Measurements from ENCODE around the gene TINAGL1.

DNA sequence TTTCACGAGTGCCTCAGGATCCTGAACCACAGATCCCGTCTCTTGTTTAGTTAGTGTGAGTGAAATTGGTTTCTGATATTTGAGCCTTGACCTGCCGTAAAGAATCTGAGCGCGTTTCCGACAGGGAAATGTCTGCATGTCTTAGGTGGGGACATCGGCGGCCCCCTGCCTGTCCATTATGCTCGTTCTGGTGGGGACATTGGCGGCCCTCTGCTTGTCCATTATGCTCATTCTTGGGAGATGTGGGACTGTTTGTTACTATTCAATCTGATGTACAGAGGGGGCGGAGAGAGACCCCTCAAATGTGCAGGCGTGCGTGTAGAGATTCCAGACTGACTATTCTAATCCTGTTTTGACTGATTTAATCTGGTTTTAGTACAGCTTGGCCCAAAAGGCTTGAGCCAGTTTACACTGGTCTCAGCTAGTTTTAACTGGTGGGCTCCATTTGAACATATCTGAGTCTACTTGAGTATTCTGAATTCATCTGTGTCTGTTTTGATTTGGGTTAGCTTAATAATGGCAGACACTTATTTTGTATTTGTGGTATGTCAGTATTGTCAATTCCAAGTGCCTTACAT lies 6.6 kb upstream of the TINAGL1 start:
- TF ChIP-seq, protein P1, sequence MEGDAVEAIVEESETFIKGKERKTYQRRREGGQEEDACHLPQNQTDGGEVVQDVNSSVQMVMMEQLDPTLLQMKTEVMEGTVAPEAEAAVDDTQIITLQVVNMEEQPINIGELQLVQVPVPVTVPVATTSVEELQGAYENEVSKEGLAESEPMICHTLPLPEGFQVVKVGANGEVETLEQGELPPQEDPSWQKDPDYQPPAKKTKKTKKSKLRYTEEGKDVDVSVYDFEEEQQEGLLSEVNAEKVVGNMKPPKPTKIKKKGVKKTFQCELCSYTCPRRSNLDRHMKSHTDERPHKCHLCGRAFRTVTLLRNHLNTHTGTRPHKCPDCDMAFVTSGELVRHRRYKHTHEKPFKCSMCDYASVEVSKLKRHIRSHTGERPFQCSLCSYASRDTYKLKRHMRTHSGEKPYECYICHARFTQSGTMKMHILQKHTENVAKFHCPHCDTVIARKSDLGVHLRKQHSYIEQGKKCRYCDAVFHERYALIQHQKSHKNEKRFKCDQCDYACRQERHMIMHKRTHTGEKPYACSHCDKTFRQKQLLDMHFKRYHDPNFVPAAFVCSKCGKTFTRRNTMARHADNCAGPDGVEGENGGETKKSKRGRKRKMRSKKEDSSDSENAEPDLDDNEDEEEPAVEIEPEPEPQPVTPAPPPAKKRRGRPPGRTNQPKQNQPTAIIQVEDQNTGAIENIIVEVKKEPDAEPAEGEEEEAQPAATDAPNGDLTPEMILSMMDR (IDR thresholded peaks at IDR 0.05; ENCODE audit: low read length): no peak
- TF ChIP-seq EZH2 (optimal IDR thresholded peaks at IDR 0.05; ENCODE audit: low read depth, low read length): no peak
